ENCODE data around the gene USP49.

The USP49 gene

DNA sequence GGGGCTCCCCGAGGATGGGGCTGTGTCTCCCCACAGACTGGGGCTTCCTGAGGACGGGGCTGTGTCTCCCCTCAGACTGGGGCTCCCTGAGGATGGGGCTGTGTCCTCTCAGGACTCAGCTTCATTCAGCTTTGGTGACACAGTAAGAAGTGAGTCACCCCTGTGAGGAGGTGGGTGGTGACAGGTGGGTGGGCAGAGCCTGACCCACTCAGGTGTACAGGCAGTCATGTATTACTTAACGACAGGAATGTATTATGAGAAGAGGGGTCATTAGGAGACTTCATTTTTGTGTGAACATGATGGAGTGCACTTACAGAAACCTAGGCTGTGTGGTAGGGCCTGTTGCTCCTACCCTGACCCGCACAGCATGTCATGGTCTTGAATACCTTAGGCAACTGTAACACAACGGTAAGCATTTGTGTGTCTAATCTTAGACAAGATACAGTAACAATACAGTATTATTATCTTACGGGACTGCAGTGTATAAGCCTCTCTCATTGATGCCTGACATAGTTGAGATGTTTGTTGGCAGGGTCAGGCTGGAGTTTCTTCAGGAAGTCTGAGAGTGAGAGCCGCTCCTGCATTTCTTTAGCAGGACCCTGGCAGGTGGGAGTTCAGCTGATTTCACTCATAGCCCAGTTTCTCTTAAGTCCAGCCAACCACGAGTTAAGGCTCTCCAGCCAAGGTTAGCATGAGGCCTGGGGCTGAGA lies 137.1 kb downstream of the USP49 start:
- no peaks in the 10 kb centered on the region for H3K4me1 ChIP-seq (ENCODE audit: insufficient read depth, low read length)
- H3K27me3 ChIP-seq (ENCODE audit: control insufficient read depth in 1 of 2, insufficient read depth in 2 of 2, low read length in 2 of 2): no peaks in the 10 kb centered on the region

DNA sequence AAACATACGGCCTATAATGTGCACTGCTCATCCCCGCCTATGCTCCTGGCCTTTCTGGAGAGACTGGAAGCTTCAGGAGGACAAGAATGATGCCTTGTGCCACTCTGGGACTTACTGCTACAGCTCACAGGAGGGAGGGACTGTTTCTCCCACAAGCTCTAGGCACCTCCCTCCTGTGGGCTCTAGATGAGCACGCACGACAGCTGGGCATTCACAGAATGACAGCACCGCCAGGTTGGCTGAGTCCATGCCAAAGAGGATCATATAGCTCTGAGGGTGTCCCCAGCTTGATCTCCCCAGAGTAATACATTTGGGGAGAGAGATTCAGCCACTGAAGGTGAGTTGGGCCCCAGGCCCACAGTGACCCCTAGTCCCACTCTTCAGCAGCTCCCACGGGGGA lies 137.9 kb downstream of the USP49 start:
- no peaks in the 10 kb centered on the region for H3K27me3 ChIP-seq (ENCODE audit: control insufficient read depth in 1 of 2, insufficient read depth in 2 of 2, low read length in 2 of 2)
- no peak overlapping the region for H3K9ac ChIP-seq (ENCODE audit: low read length)
- no peaks in the 10 kb centered on the region for H3K4me1 ChIP-seq (ENCODE audit: insufficient read depth, low read length)
- H3K36me3 ChIP-seq (ENCODE audit: insufficient read depth, low read length): no peaks in the 10 kb centered on the region
- no peaks in the 10 kb centered on the region for H3K9me3 ChIP-seq (ENCODE audit: low read length)
- no peak overlapping the region for H3K4me3 ChIP-seq (ENCODE audit: low read depth in 1 of 2, low read length in 2 of 2)
- no peak overlapping the region for H3K27ac ChIP-seq (ENCODE audit: low read depth, low read length)

More for the DNA sequence above, 137.1 kb downstream of the USP49 start:
- H3K9me3 ChIP-seq (ENCODE audit: low read length): no peaks in the 10 kb centered on the region
- H3K4me3 ChIP-seq (ENCODE audit: low read depth in 1 of 2, low read length in 2 of 2): no peak overlapping the region
- no peak overlapping the region for H3K9ac ChIP-seq (ENCODE audit: low read length)
- no peak overlapping the region for H3K27ac ChIP-seq (ENCODE audit: low read depth, low read length)
- H3K36me3 ChIP-seq (ENCODE audit: insufficient read depth, low read length): no peaks in the 10 kb centered on the region

DNA sequence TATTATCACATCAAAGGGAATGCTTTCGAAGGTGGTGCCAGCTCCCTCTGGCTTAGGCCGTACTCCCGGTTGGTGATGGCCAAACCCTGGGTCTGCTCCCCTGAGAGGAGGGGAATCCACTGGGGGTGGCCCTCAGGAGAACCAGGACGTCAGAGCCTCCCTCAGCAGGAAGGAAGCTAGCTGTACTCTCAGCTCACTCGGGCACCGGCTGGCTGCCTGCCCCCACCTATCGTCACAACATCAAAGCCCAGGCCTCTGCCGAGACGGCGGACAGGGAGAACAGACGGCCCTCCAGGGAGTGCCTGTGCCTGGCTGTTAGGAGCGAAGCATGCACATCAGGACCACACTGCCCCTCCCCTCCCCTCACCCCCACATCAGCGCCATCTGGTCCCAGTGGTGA lies 138.8 kb downstream of the USP49 start:
- no peak overlapping the region for H3K27ac ChIP-seq (ENCODE audit: low read depth, low read length)
- no peaks in the 10 kb centered on the region for H3K4me1 ChIP-seq (ENCODE audit: insufficient read depth, low read length)

DNA sequence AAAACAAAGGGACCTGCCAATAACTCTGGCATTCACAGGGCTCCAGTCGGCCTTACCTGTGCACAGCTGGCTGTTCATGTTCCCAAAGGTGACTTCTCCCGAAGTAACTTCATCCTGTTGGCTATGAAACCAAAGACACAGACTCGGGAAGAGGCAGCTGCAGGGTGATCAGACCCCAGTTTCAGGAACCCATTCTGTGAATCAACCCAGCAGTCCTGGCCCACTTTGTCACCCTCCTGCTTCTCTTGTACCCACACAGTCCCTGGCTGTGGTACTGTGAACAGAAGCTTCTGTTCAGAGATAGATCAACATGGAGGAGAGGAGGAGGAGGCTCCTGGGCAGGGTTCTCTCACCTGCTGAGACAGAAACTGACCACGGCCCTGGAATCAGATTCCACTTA lies 139.3 kb downstream of the USP49 start:
- Histone ChIP-seq H3K36me3 (ENCODE audit: insufficient read depth, low read length) (no peaks in the 10 kb centered on the region), H3K27ac (ENCODE audit: low read depth, low read length) (no peak overlapping the region), H3K9me3 (ENCODE audit: low read length) (no peaks in the 10 kb centered on the region), H3K9ac (ENCODE audit: low read length) (no peak overlapping the region), H3K27me3 (ENCODE audit: control insufficient read depth in 1 of 2, insufficient read depth in 2 of 2, low read length in 2 of 2) (no peaks in the 10 kb centered on the region), H3K4me3 (ENCODE audit: low read depth in 1 of 2, low read length in 2 of 2) (no peak overlapping the region), H3K4me1 (ENCODE audit: insufficient read depth, low read length) (no peaks in the 10 kb centered on the region)

More for the DNA sequence above, 138.8 kb downstream of the USP49 start:
- Histone ChIP-seq H3K27me3 (ENCODE audit: control insufficient read depth in 1 of 2, insufficient read depth in 2 of 2, low read length in 2 of 2) (no peaks in the 10 kb centered on the region), H3K36me3 (ENCODE audit: insufficient read depth, low read length) (no peaks in the 10 kb centered on the region), H3K4me3 (ENCODE audit: low read depth in 1 of 2, low read length in 2 of 2) (no peak overlapping the region), H3K9ac (ENCODE audit: low read length) (no peak overlapping the region), H3K9me3 (ENCODE audit: low read length) (no peaks in the 10 kb centered on the region)

DNA sequence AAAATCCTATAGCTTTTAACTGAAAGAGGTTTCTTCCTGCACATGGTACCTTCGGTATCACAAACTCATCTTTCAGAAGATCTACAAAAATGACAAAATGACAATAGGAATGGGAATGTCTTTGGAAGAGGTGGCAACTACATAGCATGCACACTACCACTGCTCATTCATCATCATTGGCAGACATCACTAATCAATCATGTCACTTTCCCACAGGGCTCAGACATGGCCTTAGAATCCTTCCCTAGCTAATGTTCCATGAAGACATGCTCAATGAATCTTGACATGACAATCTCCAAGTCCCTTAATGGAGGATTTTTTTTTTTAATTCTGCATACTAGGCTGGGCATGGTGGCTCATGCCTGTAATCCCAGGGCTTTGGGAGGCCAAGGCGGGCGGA lies 144.8 kb downstream of the USP49 start:
- Histone ChIP-seq H3K4me1 (ENCODE audit: insufficient read depth, low read length) (no peaks in the 10 kb centered on the region), H3K27me3 (ENCODE audit: control insufficient read depth in 1 of 2, insufficient read depth in 2 of 2, low read length in 2 of 2) (no peaks in the 10 kb centered on the region), H3K36me3 (ENCODE audit: insufficient read depth, low read length) (no peaks in the 10 kb centered on the region), H3K4me3 (ENCODE audit: low read depth in 1 of 2, low read length in 2 of 2) (no peak overlapping the region), H3K27ac (ENCODE audit: low read depth, low read length) (no peak overlapping the region), H3K9ac (ENCODE audit: low read length) (no peak overlapping the region), H3K9me3 (ENCODE audit: low read length) (no peaks in the 10 kb centered on the region)

DNA sequence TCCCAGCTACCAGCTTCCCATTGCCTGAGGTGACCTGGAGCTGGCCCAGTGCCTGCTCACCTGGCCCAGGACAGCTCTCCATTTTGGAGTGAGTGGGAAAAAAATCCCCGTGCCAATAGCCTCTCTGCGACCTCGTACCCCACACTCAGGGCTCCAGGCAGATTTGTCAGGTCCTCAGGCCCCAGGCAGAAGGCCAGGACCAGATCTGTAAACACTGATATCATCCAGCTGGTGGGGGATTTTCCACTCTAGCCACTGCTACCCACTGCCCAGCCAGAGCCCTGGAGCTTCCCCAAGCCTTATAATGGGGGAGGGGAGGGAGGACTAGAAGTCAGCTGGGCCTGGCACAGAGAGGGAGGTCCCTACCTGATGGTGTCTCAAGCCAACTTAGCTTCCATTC lies 146.6 kb downstream of the USP49 start:
- Histone ChIP-seq H3K36me3 (ENCODE audit: insufficient read depth, low read length) (no peaks in the 10 kb centered on the region), H3K27me3 (ENCODE audit: control insufficient read depth in 1 of 2, insufficient read depth in 2 of 2, low read length in 2 of 2) (no peaks in the 10 kb centered on the region), H3K4me3 (ENCODE audit: low read depth in 1 of 2, low read length in 2 of 2) (no peak overlapping the region), H3K9ac (ENCODE audit: low read length) (no peak overlapping the region), H3K27ac (ENCODE audit: low read depth, low read length) (no peak overlapping the region), H3K4me1 (ENCODE audit: insufficient read depth, low read length) (no peaks in the 10 kb centered on the region), H3K9me3 (ENCODE audit: low read length) (no peaks in the 10 kb centered on the region)

DNA sequence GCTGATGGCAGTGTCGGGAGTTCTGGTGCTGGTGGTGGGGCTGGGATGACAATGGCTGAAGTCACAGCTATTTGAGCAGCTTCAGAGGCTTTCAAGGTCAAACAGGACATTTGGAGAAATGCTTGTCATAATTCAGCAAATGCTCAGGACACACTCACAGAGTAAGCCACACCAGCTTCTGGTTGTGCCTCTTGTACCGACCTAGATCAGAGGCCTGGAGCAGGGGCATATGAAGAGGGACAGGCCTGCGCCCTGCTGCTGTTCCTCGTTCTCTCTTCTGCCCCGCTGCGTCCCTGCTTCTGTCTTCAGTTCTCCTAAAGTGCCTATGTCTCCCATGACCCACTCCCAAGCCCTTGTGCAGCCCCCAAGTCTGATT lies 147.1 kb downstream of the USP49 start:
- Histone ChIP-seq H3K36me3 (ENCODE audit: insufficient read depth, low read length) (no peaks in the 10 kb centered on the region), H3K9ac (ENCODE audit: low read length) (no peak overlapping the region)

DNA sequence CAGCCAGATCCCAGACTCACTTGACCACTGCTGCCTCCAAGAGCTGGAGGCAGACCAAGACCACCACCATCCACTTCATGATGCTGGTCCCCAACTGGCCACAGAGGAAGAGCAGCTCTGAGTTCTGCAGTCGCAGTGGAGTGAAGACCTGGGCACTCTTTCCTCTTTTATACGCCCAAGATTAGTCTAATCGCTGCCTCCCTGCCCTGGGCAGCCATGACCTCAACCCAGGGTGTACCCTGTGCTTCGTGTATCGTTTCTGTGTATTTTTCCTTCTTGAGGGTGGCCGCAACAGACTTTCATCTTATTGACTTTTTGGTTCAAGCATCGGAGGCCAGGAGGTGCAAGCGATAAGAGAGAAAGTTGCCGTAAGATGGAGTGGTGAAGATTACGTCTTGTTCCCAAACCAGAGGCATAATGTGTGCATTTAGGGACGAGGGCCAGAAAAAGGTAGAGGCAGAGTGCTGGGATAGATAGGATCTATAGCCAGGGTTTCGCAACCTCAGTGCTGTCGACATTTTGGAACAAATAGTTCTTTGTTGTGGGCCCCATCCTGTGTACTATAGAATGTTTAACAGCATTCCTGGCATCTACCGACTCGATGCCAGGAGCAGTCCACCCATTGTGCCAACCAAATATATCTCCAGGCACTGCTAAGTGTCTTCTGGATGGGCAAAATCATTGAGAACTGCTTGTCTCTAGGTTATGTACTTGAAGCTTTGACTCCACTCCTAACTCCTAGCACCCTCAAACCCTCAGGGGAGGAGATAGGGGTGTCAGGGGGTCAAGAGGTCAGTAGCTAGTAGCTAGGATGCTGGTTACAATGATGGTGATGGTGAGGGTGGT lies 147.7 kb downstream of the USP49 start, which contains the start of gene PGC:
PGC (minus strand) TSS at position 142 of the 846 bp plus-strand sequence; CDS start at position 79, 63 bp downstream.
- Histone ChIP-seq H3K9ac (ENCODE audit: low read length) (no peak within 1 kb of the TSS), H3K27me3 (ENCODE audit: control insufficient read depth in 1 of 2, insufficient read depth in 2 of 2, low read length in 2 of 2) (no peaks in the 10 kb centered on the region), H3K27ac (ENCODE audit: low read depth, low read length) (no peak within 1 kb of the TSS), H3K4me3 (ENCODE audit: low read depth in 1 of 2, low read length in 2 of 2) (no peak within 1 kb of the TSS), H3K9me3 (ENCODE audit: low read length) (no peaks in the 10 kb centered on the region), H3K4me1 (ENCODE audit: insufficient read depth, low read length) (no peaks in the 10 kb centered on the region), H3K36me3 (ENCODE audit: insufficient read depth, low read length) (no peaks in the 10 kb centered on the region)

More for the DNA sequence above, 147.1 kb downstream of the USP49 start:
- no peak overlapping the region for H3K4me3 ChIP-seq (ENCODE audit: low read depth in 1 of 2, low read length in 2 of 2)
- no peaks in the 10 kb centered on the region for H3K27me3 ChIP-seq (ENCODE audit: control insufficient read depth in 1 of 2, insufficient read depth in 2 of 2, low read length in 2 of 2)
- no peaks in the 10 kb centered on the region for H3K4me1 ChIP-seq (ENCODE audit: insufficient read depth, low read length)
- no peaks in the 10 kb centered on the region for H3K9me3 ChIP-seq (ENCODE audit: low read length)
- no peak overlapping the region for H3K27ac ChIP-seq (ENCODE audit: low read depth, low read length)

DNA sequence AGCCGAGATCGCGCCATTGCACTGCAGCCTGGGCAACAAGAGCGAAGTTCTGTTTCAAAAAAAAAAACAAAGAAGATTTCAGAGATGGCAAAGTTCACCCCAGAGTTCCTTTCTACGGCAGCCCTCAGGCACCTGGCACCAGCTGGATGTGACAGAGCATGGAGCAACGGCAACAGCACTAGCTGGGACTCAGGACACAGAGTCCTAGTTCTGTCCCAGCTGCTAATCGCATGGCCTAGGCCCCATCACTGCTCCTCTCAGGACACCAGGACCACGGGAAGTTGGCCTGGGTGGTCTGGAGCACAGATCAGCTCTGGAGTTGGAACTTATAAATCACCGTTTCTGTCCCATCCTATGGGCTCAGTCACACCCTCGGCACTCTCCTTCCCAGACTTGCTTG lies 149.1 kb downstream of the USP49 start:
- no peaks in the 10 kb centered on the region for H3K27me3 ChIP-seq (ENCODE audit: control insufficient read depth in 1 of 2, insufficient read depth in 2 of 2, low read length in 2 of 2)
- no peak overlapping the region for H3K9ac ChIP-seq (ENCODE audit: low read length)
- no peaks in the 10 kb centered on the region for H3K9me3 ChIP-seq (ENCODE audit: low read length)
- no peak overlapping the region for H3K4me3 ChIP-seq (ENCODE audit: low read depth in 1 of 2, low read length in 2 of 2)
- H3K27ac ChIP-seq (ENCODE audit: low read depth, low read length): no peak overlapping the region
- H3K36me3 ChIP-seq (ENCODE audit: insufficient read depth, low read length): no peaks in the 10 kb centered on the region
- H3K4me1 ChIP-seq (ENCODE audit: insufficient read depth, low read length): no peaks in the 10 kb centered on the region

DNA sequence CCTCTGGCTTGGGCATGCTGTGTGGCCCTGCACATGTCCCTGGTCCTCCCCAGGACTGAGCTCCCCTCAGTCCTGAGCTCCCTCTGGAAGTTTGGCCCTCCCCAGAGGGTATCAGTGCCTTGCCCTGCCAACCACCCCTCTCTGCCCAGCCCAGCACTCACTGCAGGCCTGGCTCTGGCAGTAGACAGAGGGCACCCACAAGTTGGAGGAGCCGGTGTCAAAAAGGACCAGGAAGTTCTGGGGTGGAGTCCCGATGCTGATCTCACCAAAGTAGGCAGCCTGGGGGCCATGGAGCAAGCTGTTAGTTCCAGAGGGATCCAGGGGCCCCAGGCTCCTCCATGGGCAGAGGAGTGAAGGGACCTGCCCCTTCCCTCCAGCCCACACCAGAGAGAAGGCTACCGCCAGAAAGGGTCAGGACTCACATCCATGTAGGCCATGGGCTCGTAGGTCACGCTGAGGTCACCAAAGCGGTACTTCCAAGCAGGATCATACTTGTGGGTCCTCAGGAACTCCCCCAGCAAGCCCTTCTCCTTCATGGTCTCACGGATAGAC lies 150.9 kb downstream of the USP49 start:
- Histone ChIP-seq H3K27me3 (ENCODE audit: control insufficient read depth in 1 of 2, insufficient read depth in 2 of 2, low read length in 2 of 2) (no peaks in the 10 kb centered on the region), H3K4me3 (ENCODE audit: low read depth in 1 of 2, low read length in 2 of 2) (no peak overlapping the region), H3K36me3 (ENCODE audit: insufficient read depth, low read length) (no peaks in the 10 kb centered on the region), H3K4me1 (ENCODE audit: insufficient read depth, low read length) (no peaks in the 10 kb centered on the region), H3K9ac (ENCODE audit: low read length) (no peak overlapping the region), H3K27ac (ENCODE audit: low read depth, low read length) (no peak overlapping the region), H3K9me3 (ENCODE audit: low read length) (no peaks in the 10 kb centered on the region)

DNA sequence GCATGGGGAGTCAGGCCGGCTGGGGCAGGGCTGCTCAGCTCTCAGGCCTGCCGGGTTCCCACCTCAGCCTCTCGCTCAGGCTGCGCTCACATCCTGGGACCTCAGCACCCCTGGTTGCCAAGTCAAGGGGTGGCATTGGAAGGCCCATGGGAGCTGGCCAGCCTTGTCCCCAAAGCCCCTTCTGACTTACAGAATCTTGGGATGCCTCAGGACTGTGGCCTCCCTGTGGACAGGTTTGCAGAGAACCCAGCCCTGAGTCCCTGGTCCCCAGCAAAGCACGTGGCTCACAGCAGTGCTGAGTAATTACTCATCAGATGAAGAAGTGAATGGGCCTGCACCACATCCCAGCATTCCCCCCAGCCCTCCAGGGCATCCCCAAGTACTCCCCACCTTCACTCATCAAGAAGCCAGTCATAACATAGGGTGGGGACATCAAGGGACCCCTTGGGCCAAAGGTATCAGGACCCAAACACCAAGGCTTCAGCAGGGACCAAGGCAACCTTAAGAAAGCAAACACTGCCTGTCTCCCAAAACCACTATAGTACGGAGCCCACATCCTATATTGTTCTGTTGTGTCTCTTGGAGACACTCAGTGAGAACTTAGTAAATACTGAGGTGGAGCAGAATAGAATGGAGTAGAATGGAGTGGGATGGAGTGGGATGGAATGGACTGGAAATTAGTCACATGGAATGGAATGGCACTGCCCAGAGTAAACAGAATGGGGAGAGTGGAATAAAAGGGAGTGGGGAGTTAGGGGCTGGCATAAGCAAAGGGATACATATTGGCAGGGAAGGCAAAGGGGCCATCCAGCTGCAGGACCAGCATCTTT lies 151.6 kb downstream of the USP49 start:
- Histone ChIP-seq H3K9me3 (ENCODE audit: low read length) (no peaks in the 10 kb centered on the region), H3K4me1 (ENCODE audit: insufficient read depth, low read length) (no peaks in the 10 kb centered on the region), H3K27me3 (ENCODE audit: control insufficient read depth in 1 of 2, insufficient read depth in 2 of 2, low read length in 2 of 2) (no peaks in the 10 kb centered on the region), H3K27ac (ENCODE audit: low read depth, low read length) (no peak overlapping the region), H3K36me3 (ENCODE audit: insufficient read depth, low read length) (no peaks in the 10 kb centered on the region), H3K4me3 (ENCODE audit: low read depth in 1 of 2, low read length in 2 of 2) (no peak overlapping the region), H3K9ac (ENCODE audit: low read length) (no peak overlapping the region)

All from muscle layer of colon (tissue), 2 donors.